Smooth muscle cell (in vitro differentiated cells): ENCODE data around the gene INPP5A. TPM values are rescaled to one million over a fixed set of nuclear protein-coding genes. Genes with fewer than 3 reads are reported as not detected.

Experiments used
- DNase-seq: peaks from one replicate; lab custom pipeline; 2025; ENCODE audit not compliant: unreplicated experiment; lab: John Stamatoyannopoulos, UW
- H2AFZ ChIP-seq: fragments of 200-600 bp; sonication (generic); 2 replicates; pipeline ENCODE4 v1.6.0; 2016; ENCODE audit warnings: antibody characterized with exemption, low read depth, mild to moderate bottlenecking
- H3F3A ChIP-seq: fragments of 200-600 bp; sonication (generic); 2 replicates; pipeline ENCODE4 v1.6.0; 2017; ENCODE audit warnings: antibody characterized with exemption, low read depth
- H3K27ac ChIP-seq: fragments of 200-600 bp; sonication (generic); 2 replicates; pipeline ENCODE4 v1.5.1; 2016; ENCODE audit warnings: low read depth, mild to moderate bottlenecking
- H3K27me3 ChIP-seq: fragments of 200-600 bp; sonication (generic); 2 replicates; pipeline ENCODE4 v1.6.1; 2016; ENCODE audit warnings: low read depth, mild to moderate bottlenecking
- H3K36me3 ChIP-seq: fragments of 200-600 bp; sonication (generic); 2 replicates; pipeline ENCODE4 v1.5.1; 2016; ENCODE audit warnings: low read depth
- H3K4me1 ChIP-seq: fragments of 200-600 bp; sonication (generic); 2 replicates; pipeline ENCODE4 v1.5.1; 2016; ENCODE audit warnings: low read depth
- H3K4me2 ChIP-seq: fragments of 200-600 bp; sonication (generic); 2 replicates; pipeline ENCODE4 v1.6.0; 2016; ENCODE audit warnings: mild to moderate bottlenecking
- H3K4me3 ChIP-seq: fragments of 200-600 bp; sonication (generic); 2 replicates; pipeline ENCODE4 v1.5.1; 2016; ENCODE audit warnings: mild to moderate bottlenecking
- H3K79me2 ChIP-seq: fragments of 200-600 bp; sonication (generic); 2 replicates; pipeline ENCODE4 v1.6.0; 2016; ENCODE audit warnings: low read depth, mild to moderate bottlenecking
- H3K9ac ChIP-seq: fragments of 200-600 bp; sonication (generic); 2 replicates; pipeline ENCODE4 v1.6.0; 2016; ENCODE audit warnings: low read depth
- H3K9me3 ChIP-seq: fragments of 200-600 bp; sonication (generic); replicated peaks from 2 replicates; pipeline ENCODE4 v1.5.1; 2016; ENCODE audit warnings: low read depth
- H4K20me1 ChIP-seq: fragments of 200-600 bp; sonication (generic); 2 replicates; pipeline ENCODE4 v1.6.0; 2016; ENCODE audit warnings: low read depth
- WGBS: methylation state at CpG from one replicate; pipeline ENCODE4 v1.1.7; 2016; ENCODE audit warnings: low lambda C conversion rate; 5-methylcytosine and 5-hydroxymethylcytosine counted together
- polyA plus RNA-seq: library from polyadenylated mRNA; unstranded; fragments of >200 nt; fragmentation: Nextera tagmentation; extraction: Ambion mirVana; gene quantifications from 2 replicates; pipeline ENCODE4 v1.2.1, GENCODE V29; 2016
- total RNA-seq: library from RNA; depleted of rRNA; stranded (reverse); fragments of >200 nt; gene quantifications from 2 replicates; pipeline ENCODE4 v1.2.3, GENCODE V29; 2014
- TF ChIP-seq, protein P1 (sequence below): fragments of 200-600 bp; sonication (generic); IDR thresholded peaks from 2 replicates; pipeline ENCODE4 v1.5.1; 2017; ENCODE audit warnings: borderline replicate concordance, mild to moderate bottlenecking, antibody characterized with exemption; ENCODE audit not compliant: insufficient read depth, poor library complexity, severe bottlenecking

INPP5A gene
- total and polyA plus RNA-seq, 2 experiments from 2014 or later = 48.0 to 55.9 TPM

DNA sequence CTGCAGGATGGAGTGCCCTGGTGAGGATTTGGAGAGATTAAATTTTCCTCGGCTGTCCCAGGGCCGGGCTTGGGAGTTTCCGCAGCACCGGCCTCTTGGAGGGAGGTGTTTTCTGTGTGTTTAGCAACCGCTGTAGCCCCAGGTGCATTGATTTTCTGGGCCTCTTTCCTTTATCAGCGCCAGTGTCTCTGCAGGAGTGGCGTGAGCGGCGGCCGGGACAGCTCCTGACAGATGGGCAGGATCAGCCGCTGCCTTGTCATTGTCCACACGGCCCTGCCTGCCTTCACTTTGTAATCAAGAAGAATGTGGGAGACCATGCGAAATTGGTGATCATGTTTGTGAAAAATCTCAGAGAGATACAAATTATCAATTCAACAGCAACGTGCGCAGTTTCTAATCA, 216.0 kb downstream of the INPP5A start:
- Histone ChIP-seq H4K20me1 (peaks cover 5% of the 10 kb centered on the region), H3K4me2 (no peak overlapping the region), H3F3A (no peaks in the 10 kb centered on the region), H3K27me3 (no peaks in the 10 kb centered on the region), H3K27ac (no peak overlapping the region), H3K36me3 (no peaks in the 10 kb centered on the region), H3K79me2 (no peaks in the 10 kb centered on the region), H3K9ac (no peak overlapping the region), H3K9me3 (no peaks in the 10 kb centered on the region), H3K4me3 (no peak overlapping the region), H2AFZ (no peak overlapping the region), H3K4me1 (no peaks in the 10 kb centered on the region)
- TF ChIP-seq, protein P1, sequence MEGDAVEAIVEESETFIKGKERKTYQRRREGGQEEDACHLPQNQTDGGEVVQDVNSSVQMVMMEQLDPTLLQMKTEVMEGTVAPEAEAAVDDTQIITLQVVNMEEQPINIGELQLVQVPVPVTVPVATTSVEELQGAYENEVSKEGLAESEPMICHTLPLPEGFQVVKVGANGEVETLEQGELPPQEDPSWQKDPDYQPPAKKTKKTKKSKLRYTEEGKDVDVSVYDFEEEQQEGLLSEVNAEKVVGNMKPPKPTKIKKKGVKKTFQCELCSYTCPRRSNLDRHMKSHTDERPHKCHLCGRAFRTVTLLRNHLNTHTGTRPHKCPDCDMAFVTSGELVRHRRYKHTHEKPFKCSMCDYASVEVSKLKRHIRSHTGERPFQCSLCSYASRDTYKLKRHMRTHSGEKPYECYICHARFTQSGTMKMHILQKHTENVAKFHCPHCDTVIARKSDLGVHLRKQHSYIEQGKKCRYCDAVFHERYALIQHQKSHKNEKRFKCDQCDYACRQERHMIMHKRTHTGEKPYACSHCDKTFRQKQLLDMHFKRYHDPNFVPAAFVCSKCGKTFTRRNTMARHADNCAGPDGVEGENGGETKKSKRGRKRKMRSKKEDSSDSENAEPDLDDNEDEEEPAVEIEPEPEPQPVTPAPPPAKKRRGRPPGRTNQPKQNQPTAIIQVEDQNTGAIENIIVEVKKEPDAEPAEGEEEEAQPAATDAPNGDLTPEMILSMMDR = no peak
- 95% methylated on average over 15 of the region's 15 CpGs for WGBS
- DNase-seq = no peak

DNA sequence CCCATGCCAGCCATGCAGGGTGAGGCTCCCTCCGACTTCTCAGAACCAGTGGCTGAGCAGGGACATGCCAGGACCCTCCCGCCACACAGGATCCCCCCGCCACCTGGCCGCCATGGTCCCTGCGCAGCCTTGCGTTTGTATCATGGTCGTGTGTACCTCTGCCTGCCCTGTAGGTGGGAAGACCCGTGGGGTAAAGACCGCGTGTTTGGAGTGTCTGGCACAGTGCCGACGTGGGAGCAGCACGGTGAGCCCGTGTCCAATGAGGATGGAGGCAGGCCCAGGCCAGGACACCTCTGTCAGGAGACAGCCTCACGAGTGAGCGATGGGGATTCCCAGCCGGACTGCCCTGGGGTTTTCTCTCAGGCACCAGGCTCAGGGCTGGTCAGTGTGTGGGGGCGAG, 216.5 kb downstream of the INPP5A start:
- Histone ChIP-seq H3K4me3 (no peak overlapping the region), H3K9me3 (no peaks in the 10 kb centered on the region), H2AFZ (no peak overlapping the region), H3K36me3 (no peaks in the 10 kb centered on the region), H3K4me1 (no peaks in the 10 kb centered on the region), H4K20me1 (peaks cover under 1% of the 10 kb centered on the region), H3K9ac (no peak overlapping the region), H3K27me3 (no peaks in the 10 kb centered on the region), H3K4me2 (no peak overlapping the region), H3K27ac (no peak overlapping the region), H3F3A (no peaks in the 10 kb centered on the region), H3K79me2 (no peaks in the 10 kb centered on the region)
- 95% methylated on average over 18 of the region's 18 CpGs for WGBS
- DNase-seq = no peak
- TF ChIP-seq, protein P1 = no peak

DNA sequence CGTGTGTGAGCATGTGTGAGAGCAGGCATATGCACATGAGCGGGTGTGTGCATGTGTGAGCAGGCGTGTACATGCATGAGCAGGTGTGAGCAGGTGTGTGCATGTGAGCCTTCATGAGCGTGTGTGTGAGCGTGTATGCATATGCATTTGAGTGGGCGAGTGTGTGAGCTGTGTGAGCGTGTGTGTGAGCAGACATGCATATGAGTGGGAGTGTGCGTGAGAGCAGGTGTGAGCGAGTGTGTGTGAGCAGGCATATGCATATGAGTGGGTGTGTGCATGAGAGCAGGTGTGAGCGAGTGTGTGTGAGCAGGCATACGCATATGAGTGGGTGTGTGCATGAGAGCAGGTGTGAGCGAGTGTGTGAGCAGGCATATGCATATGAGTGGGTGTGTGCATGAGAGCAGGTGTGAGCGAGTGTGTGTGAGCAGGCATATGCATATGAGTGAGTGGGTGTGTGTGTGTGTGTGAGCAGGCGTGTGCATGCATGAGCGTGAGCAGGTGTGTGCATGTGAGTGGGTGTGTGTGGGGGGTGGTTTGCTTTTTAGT, 217.7 kb downstream of the INPP5A start:
- WGBS = over 99% methylated on average over 15 of the region's 15 CpGs
- Histone ChIP-seq H3K9ac (no peak overlapping the region), H3K27ac (no peak overlapping the region), H4K20me1 (no peaks in the 10 kb centered on the region), H3K79me2 (no peaks in the 10 kb centered on the region), H3K9me3 (no peaks in the 10 kb centered on the region), H3K4me1 (no peaks in the 10 kb centered on the region), H3K4me3 (no peak overlapping the region), H3K27me3 (no peaks in the 10 kb centered on the region), H3K4me2 (no peak overlapping the region), H2AFZ (no peak overlapping the region), H3K36me3 (no peaks in the 10 kb centered on the region), H3F3A (no peaks in the 10 kb centered on the region)
- TF ChIP-seq, protein P1 = no peak
- DNase-seq = no peak

DNA sequence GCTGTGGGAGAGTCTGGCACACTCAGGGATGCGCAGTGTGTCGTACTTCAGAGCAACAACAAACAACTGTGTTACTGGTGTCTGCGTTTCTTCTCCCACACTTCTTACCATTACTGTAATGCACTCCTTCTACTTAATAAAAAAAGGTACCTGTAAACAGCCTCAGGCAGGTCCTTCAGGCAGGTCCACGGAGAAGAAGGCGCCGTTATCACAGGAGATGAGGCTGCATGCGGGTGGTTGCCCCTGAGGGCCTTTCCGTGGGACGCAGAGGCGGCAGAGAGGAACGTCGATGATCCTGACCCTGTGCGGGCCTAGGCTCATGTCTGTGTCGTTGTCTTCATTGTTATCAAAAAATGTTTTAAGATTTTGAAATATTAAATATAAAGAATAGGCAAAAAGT, 219.0 kb downstream of the INPP5A start:
- TF ChIP-seq, protein P1 = no peak
- H3K4me3 ChIP-seq = no peak overlapping the region
- no peak overlapping the region for H3K27ac ChIP-seq
- H3K27me3 ChIP-seq = no peaks in the 10 kb centered on the region
- H4K20me1 ChIP-seq = no peaks in the 10 kb centered on the region
- H3F3A ChIP-seq = no peaks in the 10 kb centered on the region
- no peak for DNase-seq
- no peaks in the 10 kb centered on the region for H3K36me3 ChIP-seq
- no peak overlapping the region for H3K9ac ChIP-seq
- no peak overlapping the region for H2AFZ ChIP-seq
- WGBS = 97% methylated on average over 14 of the region's 14 CpGs
- H3K4me2 ChIP-seq = no peak overlapping the region
- no peaks in the 10 kb centered on the region for H3K9me3 ChIP-seq
- H3K79me2 ChIP-seq = no peaks in the 10 kb centered on the region
- no peaks in the 10 kb centered on the region for H3K4me1 ChIP-seq
